Stimulated activated CD4-positive, alpha-beta T cell treated with anti-CD3 and anti-CD28 coated beads, Interleukin-2, amount 100 ng/mL, for 48 hours (primary cell): ENCODE data around the gene RRAGA.
"Not testable (repeated sequence)": the region's sequence is repeated elsewhere in the genome, so short reads cannot be mapped to it uniquely, and the experiment has no call there.

ENCODE experiments used
- DNase-seq, 2 donors: peaks; one replicate each; pipeline ENCODE4 v3.0.0-alpha.2; 2020

Gene RRAGA

GRCh38 chr9:19087106-19088000, 38.1 kb downstream of the RRAGA start:
- no peak for DNase-seq

- DNase-seq, result not testable (repeated sequence)
Observed at GRCh38 chr9:19097431-19097830, 48.2 kb downstream of the RRAGA start.
